GM19193 (cell line): ENCODE measurements around the gene SLC7A6OS.

Source experiments
- POLR2A ChIP-seq: IDR thresholded peaks from 4 replicates; pipeline ENCODE4 v1.6.1; 2011; ENCODE audit not compliant: insufficient read depth, insufficient read length; ENCODE audit errors: extremely low read depth

SLC7A6OS gene

DNA sequence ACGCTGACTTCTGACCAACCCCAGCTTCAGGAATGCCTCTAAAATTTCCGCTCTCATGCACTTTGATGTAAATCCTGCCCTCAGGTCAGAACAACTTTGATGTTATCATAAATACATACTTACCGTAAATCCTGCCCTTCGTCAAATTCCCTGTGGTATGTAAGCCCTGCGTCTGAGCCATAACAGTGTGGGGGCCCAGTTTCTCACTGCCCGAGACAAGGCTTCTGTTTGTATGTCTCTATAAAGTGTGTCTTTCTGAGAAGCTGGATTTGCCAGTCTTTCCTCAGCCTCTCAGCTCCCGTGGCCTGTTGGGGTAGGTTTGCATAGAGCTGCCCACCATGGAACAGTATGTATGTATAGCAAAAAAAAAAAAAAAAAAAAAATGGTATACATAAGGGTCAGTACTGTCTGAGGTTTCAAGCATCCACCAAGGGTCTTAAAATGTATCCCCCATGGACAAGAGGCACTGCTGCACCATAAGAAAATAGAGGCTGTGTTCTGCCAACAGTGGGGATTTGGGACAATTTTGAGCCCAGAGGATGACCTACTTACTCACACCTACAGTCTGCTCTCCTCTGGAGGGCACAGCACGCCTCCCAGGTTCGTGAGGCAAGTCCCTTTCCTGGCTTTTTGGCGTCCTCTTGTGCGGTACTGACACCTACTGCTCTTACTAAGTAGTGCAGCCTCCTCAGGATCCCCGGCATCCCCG is 17.6 kb upstream of the SLC7A6OS start:
- TF ChIP-seq POLR2A = peak; percentile 25

DNA sequence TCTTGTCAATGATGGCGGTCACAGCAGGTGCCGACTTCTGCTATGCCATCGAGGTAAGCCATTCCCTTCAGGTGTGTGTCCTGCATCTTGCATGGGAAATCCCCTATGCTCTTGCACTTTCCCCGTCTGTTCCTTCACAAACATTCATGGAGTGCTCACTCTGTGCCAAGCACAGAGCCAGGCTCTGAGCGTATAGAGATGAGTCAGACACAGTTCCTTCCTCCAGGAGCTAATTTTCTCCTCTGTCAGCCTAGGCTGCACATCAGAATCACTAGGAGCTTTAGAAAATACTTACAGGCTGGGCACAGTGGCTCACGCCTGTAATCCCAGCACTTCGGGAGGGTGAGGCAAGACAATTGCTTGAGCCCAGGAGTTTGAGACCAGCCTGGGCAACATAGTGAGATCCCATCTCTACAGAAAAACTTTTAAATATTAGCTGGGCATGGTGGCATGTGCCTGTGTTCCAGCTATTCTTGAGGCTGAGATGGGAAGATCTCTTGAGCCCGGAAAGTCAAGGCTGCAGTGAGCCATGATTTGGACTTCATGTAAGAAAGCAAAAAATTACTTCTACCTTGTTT is 14.1 kb upstream of the SLC7A6OS start:
- TF ChIP-seq POLR2A = no peak

DNA sequence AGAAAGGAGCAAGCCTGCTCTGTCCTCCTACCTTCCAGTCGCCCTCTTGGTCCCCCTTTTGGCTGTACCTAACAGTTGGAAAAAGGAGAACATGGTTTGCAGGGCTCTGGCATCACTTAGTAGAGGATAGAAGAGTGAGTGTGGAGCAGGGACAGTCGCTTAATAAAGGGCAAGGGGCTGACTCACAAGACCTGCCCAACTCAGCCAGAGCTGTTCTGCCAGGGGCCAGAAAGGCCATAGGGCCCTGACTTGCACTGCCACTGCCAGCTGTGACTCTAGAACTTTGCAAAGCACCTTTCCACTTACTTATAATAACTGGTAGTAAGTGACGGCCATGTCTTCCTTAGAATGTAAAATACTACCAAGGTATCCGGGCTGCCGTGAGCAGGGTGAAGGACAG is 13.6 kb upstream of the SLC7A6OS start:
- no peak for TF ChIP-seq POLR2A

DNA sequence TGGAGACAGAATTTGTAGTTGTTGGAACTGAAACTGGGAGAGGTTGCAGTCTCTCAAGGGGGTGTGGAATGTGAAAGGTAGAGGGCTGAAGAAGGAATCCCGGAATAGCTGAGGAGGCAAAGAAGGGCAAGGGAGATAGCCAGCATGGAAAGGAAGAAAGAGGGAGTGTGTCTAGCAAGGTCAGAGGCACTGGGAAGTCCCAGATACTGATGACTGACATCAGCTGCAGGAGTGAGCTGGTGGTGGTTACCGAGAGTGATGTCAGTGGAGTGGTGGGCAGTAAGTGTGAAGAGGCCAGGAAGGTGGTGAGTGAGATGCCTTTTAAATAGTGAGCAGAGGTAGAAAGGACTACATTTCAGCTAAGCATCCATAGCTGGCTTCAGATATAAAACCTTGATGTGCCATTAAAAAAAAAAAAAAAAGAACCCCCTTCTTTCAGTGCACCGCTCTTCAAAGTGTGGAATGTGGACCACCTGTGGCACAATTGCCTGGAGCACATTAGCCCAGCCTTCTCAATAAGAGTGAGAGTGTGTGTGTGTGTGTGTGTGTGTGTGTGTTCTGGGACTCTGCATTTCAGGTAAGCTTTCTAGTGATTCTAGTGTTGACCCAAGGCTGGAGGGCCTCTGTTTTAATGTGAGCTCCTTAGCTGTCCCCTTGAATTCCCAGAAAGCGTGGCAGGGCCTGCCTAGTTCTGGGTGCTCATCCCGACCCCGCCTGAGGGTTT is 8.6 kb upstream of the SLC7A6OS start:
- TF ChIP-seq POLR2A = no peak

DNA sequence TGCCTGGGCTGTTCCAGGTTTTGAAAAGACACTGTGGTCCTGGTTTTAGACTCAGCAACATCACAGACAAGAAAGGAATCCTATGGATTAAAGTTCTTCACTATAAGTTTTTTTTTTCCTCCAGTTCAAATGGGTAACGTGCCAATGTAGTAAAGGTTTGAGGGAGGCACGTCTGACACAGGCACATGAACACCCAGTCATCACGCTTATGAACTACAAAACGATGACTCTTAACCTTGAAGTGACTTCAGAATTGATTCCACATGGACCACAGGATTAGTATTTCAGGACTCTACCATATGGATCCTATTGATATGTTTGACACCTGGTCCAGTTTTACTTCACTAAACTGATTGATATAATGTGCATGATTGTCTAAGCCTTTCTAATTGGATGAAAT is 2.4 kb upstream of the SLC7A6OS start:
- no peak for TF ChIP-seq POLR2A

DNA sequence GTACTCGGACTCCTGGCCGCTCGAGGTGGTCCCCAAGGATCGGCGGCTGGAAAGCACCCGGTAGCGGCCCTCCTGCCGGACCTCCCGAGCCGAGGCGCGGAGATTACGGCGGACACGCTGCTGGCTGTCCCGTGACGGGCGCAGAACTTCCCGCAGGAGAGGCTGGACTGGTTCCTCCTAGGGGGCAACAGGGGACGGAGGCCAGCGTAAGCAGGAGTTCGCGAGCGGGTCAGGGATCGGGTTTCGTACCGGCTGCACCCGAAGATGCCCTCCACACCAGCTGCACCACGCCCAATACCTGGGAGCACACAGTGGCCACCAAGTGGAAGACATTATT is 341 bp downstream of the SLC7A6OS start:
- no peak for TF ChIP-seq POLR2A

DNA sequence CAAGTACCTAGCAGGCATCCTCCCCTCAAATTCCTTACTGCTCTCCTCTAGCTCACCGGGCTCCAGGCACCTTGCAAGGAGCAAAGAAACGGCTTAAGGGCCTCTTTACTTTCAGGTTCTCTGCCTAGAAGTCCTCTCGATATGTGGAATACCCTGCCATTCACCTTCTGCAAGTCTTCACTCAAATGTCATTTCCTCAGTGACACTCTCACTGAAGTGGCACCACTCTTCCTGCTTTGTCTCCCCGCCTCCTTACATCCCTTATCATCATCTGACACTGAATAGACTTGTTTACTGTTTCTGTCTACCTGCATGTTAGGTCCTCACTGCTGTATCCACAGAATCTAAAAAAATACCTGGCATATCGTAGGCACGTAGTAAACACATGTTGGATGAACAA is 947 bp downstream of the SLC7A6OS start:
- TF ChIP-seq POLR2A = no peak

DNA sequence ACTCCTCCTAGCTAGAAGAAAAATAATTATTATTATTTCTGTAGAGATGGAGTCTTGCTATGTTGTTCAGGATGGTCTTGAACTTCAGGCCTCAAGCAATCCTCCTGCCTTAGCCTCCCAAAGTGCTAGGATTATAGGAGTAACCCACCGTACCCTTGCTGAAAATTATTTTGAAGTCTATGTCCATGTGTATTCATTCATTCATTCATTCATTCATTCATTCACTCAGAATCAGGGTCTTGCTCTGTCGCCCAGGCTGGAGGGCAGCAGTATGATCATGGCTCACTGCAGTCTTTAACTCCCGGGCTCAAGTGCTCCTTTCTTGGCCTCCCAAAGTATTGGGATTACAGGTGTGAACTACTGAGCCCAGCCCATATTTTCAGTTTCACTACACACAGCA is 4.1 kb downstream of the SLC7A6OS start:
- TF ChIP-seq POLR2A = no peak

DNA sequence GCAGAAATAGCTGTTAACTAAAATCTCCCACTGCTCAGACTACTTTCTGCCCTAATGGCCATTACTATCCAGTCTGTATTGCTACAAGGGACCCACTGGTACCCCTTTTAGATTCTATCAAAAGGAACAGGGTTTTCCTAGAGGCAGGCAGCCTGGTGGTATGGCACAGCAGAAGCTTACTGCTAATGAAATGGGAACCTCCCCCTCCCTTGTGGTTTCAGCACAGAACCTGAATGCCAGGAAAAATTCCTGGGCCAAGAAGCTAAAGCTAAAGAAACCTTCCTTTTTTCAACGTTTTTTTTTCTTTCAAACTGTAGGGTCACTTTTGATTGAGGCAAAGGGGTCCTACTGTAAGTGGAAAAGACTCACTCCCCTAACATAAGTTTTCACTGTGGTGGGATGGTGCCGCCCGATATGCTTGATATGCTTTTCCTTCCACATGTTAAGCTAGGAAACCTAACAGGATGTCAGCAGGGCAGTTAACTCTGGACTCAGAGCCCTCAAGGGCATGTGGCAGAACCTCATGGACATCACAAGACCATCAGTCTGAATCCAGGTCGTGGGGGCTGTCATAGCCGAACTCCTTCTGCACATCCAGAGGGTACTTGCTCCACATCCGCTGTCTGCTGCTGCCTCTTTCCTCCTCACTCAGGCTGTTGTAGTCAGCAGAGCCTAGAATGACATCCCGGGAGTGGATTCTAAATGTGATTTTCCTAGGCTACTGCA is 9.8 kb downstream of the SLC7A6OS start:
- TF ChIP-seq POLR2A = no peak

DNA sequence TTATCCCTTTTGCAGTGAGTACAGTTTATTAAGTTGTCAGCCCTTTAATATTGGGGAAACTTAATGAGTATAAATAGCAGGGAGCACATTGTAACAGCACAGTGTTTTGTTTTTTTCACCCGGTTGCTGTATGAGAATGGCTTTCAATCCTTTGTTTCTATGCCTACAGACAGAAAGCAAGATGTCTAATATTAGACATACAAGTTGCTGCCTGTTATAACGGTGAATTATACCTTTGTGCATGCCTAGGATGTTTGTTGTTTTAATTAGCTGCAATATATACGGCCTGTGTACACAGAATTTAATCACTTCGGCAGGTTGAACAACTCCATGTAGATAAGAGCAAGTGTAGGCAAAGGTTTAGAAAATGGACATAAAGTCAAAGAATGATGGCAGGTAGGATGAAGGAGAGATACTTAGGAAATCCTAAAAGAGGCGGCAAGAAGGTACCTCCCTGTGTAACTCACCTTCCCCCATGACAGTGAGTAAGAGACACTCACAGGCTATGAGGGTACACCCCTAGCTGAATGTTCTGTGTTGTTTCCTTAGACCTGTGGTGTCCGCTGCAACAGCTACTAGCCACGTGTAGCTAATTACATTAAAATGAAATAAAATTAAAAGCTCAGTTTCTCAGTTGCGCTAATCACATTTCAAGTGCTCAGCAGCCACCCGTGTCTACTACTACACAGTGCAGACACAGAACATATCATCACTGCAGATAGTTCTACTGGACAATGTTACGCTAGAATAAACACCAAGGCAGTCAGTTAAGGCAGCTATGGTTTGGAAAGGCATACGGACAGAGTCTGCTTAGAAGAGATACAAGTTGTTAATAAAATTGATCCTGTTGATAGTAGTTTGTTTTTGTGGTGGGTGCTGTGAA is 10.9 kb downstream of the SLC7A6OS start:
- TF ChIP-seq POLR2A = no peak

DNA sequence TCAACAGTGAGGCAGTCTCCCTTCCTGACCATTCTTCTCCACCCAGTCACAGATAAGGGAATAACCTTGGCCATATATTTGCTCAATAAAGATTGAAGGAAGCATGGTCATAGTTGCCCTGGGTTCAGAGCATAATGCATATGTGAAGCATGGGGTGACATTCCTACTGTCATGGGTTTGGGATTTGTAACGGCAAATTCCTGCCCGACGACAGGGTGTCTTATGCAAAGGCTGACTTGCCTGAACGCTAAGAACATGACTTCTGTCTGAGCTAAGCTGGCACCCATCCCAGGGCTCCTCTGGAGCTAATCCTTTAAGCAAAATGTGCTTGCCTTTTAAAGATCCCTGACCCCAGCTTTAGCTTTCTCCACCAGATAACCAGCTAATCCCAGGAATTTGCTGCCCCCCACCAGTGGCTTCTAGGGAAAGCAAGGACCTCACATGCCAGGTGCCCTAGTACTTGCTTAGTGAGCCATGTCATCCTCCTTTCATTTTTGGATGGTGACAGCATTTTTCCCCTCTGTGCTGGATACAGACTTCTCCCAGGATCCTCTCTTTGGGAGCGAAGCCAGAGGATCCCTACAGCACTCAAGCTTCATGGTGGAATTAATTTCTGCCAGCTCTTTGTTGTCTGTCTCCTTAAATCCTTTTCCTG is 11.7 kb downstream of the SLC7A6OS start:
- no peak for TF ChIP-seq POLR2A

DNA sequence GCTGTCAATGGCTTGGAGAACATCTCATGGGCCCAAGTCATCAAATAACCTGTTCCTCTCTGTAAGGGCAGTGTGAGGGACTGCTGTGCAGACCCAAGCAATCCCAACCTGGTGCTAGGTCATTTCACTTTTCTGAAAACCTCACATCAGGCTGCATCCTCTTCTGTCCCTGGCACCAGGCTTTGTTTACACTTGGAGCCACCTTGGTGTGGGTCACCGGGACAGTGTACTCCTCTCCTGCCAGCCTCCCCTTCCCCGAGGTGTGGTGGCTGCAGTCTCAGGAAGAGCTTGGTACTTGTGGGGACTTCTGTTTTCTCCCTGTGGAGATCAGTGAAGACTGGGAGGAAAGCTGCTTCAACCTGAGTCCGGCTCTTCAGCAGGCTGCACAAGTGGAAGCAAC is 12.4 kb downstream of the SLC7A6OS start:
- TF ChIP-seq POLR2A = no peak

DNA sequence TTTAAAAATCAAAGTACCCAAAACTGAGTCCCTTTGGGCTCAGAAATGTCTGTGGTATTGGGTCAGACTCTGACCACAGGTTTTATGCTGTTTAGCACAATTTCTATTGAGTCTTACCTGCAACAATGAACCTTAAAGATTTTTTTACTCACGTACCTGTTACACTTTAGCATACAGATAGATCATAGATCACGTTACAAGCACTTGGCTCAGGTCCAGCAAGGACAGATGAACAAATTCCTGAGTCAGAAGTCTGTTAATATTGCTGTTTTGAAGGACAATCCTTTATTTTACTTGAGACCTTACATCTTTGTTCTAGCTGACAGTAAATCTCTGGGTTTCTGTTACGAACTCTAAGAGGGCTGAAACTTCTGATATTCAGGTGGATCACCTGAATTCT is 12.8 kb downstream of the SLC7A6OS start:
- no peak for TF ChIP-seq POLR2A

DNA sequence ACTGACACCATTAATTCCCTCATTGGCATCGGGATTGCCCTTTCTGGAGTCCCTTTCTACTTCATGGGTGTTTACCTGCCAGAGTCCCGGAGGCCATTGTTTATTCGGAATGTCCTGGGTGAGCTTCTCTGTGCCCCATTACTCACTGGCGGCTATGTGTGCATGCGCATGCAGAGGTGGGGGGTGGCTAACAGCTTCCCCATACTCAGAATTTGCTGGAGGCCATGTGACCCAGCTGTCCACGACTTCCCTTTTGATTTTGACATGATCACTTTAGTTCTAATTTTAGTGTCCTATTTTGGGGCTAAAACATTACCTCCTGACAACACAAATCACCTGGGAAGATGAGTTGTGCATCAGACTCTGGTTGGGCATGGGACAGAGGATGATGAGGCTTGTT is 14.1 kb downstream of the SLC7A6OS start:
- no peak for TF ChIP-seq POLR2A

DNA sequence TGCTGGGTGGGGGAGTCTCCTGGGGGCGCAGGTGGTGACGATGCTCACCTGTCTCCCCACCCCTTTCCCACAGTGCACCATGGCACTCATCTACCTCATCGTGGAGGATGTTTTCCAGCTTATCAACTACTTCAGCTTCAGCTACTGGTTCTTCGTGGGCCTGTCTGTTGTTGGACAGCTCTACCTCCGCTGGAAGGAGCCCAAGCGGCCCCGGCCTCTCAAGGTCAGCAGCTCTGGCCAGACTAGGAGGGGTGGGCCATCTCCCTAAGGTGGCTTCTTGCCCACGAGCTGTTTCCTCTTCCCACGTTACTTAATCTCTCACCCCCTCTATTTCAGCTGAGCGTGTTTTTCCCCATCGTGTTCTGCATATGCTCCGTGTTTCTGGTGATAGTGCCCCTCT is 14.5 kb downstream of the SLC7A6OS start:
- no peak for TF ChIP-seq POLR2A

DNA sequence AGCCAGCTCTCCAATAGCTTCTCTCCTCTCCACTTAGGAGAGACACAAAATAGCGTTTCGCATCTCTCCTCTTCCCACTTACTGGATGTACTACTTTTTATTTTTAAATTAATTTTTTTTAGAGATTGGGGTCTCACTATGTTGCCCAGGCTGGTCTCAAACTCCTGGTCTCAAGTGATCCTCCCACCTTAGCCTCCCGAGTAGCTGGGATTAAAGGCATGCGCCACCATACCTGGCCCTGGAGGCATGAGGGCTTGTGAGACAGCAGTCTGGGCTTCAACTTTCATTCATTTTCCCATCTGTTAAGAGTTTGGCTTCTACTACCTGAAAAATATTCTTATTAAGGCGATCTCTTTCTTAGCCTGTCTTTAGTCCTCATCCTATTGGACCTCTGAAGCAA is 18.3 kb downstream of the SLC7A6OS start:
- TF ChIP-seq POLR2A = no peak
